Mononuclear cell (primary cell): ENCODE data around the gene MBD3L2. TPM values are rescaled to one million over a fixed set of nuclear protein-coding genes. Genes with fewer than 3 reads are reported as not detected.

Experiments used
- H3K27me3 ChIP-seq: 2 replicates; pipeline ENCODE4 v1.6.0; 2011; ENCODE audit warnings: low read length, control low read depth; ENCODE audit not compliant: insufficient read depth
- H3K4me1 ChIP-seq: 2 replicates; pipeline ENCODE4 v1.5.1; 2011; ENCODE audit warnings: mild to moderate bottlenecking, low read length, control low read depth; ENCODE audit not compliant: insufficient read depth
- H3K4me3 ChIP-seq: 2 replicates; pipeline ENCODE4 v1.5.1; 2011; ENCODE audit warnings: mild to moderate bottlenecking, low read length, moderate library complexity
- H3K9me3 ChIP-seq: 2 replicates; pipeline ENCODE4 v1.5.1; 2011; ENCODE audit warnings: low read depth, mild to moderate bottlenecking, control low read depth, low read length
- total RNA-seq: library from RNA; depleted of rRNA; stranded (reverse); fragments of >200 nt; gene quantifications from one replicate; pipeline ENCODE4 v1.2.3, GENCODE V29; 2012

The MBD3L2 gene
- total RNA-seq, 1 donor, result not detected

- Histone ChIP-seq H3K27me3 (no peaks in the 10 kb centered on the region), H3K4me3 (no peak overlapping the region), H3K9me3 (peaks cover 26% of the 10 kb centered on the region), H3K4me1 (peaks cover 11% of the 10 kb centered on the region)
Measured at GRCh38 chr19:7074705-7075282, 25.7 kb downstream of the MBD3L2 start.

GRCh38 chr19:7076151-7076550, 27.0 kb downstream of the MBD3L2 start:
- Histone ChIP-seq H3K4me1 (no peaks in the 10 kb centered on the region), H3K9me3 (peaks cover 39% of the 10 kb centered on the region), H3K4me3 (no peak overlapping the region), H3K27me3 (no peaks in the 10 kb centered on the region)

- Histone ChIP-seq H3K4me1 (no peaks in the 10 kb centered on the region), H3K27me3 (no peaks in the 10 kb centered on the region), H3K9me3 (peaks cover 58% of the 10 kb centered on the region), H3K4me3 (no peak overlapping the region)
Measured at GRCh38 chr19:7078008-7078407, 28.9 kb downstream of the MBD3L2 start.

GRCh38 chr19:7083076-7083956, 34.2 kb downstream of the MBD3L2 start:
- Histone ChIP-seq H3K4me1 (no peaks in the 10 kb centered on the region), H3K27me3 (no peaks in the 10 kb centered on the region), H3K4me3 (no peak overlapping the region), H3K9me3 (peaks cover 90% of the 10 kb centered on the region)

GRCh38 chr19:7088999-7089398, 39.9 kb downstream of the MBD3L2 start:
- H3K27me3 ChIP-seq, result no peaks in the 10 kb centered on the region
- no peak overlapping the region for H3K4me3 ChIP-seq
- no peaks in the 10 kb centered on the region for H3K4me1 ChIP-seq
- H3K9me3 ChIP-seq, result peaks cover 42% of the 10 kb centered on the region

- H3K9me3 ChIP-seq, result peaks cover 6% of the 10 kb centered on the region
- H3K4me1 ChIP-seq, result peaks cover 13% of the 10 kb centered on the region
- H3K27me3 ChIP-seq, result no peaks in the 10 kb centered on the region
- H3K4me3 ChIP-seq, result no peak overlapping the region
Measured at GRCh38 chr19:7098096-7098495, 49.0 kb downstream of the MBD3L2 start.

GRCh38 chr19:7098701-7099596, 49.8 kb downstream of the MBD3L2 start:
- Histone ChIP-seq H3K4me1 (peaks cover 13% of the 10 kb centered on the region), H3K9me3 (peaks cover 6% of the 10 kb centered on the region), H3K4me3 (peak overlapping the region; percentile 59), H3K27me3 (no peaks in the 10 kb centered on the region)

- Histone ChIP-seq H3K9me3 (peaks cover 6% of the 10 kb centered on the region), H3K4me1 (peaks cover 19% of the 10 kb centered on the region), H3K4me3 (peak overlapping the region; percentile 59), H3K27me3 (no peaks in the 10 kb centered on the region)
Measured at GRCh38 chr19:7099597-7099921, 50.4 kb downstream of the MBD3L2 start.

Other genes starting within 250 kb of the MBD3L2 start
- 15.4 TPM for gene ADGRE1, start 161.7 kb upstream of the MBD3L2 start, total RNA-seq
- gene MBD3L2B, start 27.9 kb upstream of the MBD3L2 start, total RNA-seq, result not detected
- gene MBD3L5, start 18.7 kb upstream of the MBD3L2 start, total RNA-seq, result not detected
- gene MBD3L4, start 9.1 kb upstream of the MBD3L2 start, total RNA-seq, result not detected
- gene MBD3L3, start 9.4 kb downstream of the MBD3L2 start, total RNA-seq, result not detected
- gene ZNF557, start 20.4 kb downstream of the MBD3L2 start, total RNA-seq, result 25.6 TPM
- 7.5 TPM for gene INSR, start 245.1 kb downstream of the MBD3L2 start, total RNA-seq